ENCODE measurements around the gene EXO1.
A peak's percentile ranks its signal among the peaks of the same experiment; 100 is the strongest.

EXO1 gene

GRCh38 chr1:241891296-241891695 is 43.3 kb downstream of the EXO1 start:
- no peak for DNase-seq (ENCODE audit: low read depth in 2 of 2)

- no peak for DNase-seq (ENCODE audit: low read depth in 2 of 2)
Measured at GRCh38 chr1:241894016-241894415, 46.0 kb downstream of the EXO1 start.

- no peak for DNase-seq (ENCODE audit: low read depth in 2 of 2)
Measured at GRCh38 chr1:241895013-241895412, 47.0 kb downstream of the EXO1 start.

GRCh38 chr1:241896670-241896962 is 48.6 kb downstream of the EXO1 start:
- no peak for DNase-seq (ENCODE audit: low read depth in 2 of 2)

- no peak for DNase-seq (ENCODE audit: low read depth in 2 of 2)
Measured at GRCh38 chr1:241899210-241899609, 51.2 kb downstream of the EXO1 start.

- no peak for DNase-seq (ENCODE audit: low read depth in 2 of 2)
Measured at GRCh38 chr1:241900381-241900780, 52.4 kb downstream of the EXO1 start.

- no peak for DNase-seq (ENCODE audit: low read depth in 2 of 2)
Measured at GRCh38 chr1:241902391-241903065, 54.5 kb downstream of the EXO1 start.

- no peak for DNase-seq (ENCODE audit: low read depth in 2 of 2)
Measured at GRCh38 chr1:241916196-241916595, 68.2 kb downstream of the EXO1 start.

GRCh38 chr1:241917487-241917886 is 69.5 kb downstream of the EXO1 start:
- no peak for DNase-seq (ENCODE audit: low read depth in 2 of 2)

- DNase-seq (ENCODE audit: low read depth in 2 of 2), result peak; percentile 60 to 64
Measured at GRCh38 chr1:241918879-241919278, 70.9 kb downstream of the EXO1 start.

GRCh38 chr1:241924080-241924808 is 76.2 kb downstream of the EXO1 start:
- DNase-seq (ENCODE audit: low read depth in 2 of 2), result no peak

- DNase-seq (ENCODE audit: low read depth in 2 of 2), result no peak
Measured at GRCh38 chr1:241926141-241926540, 78.1 kb downstream of the EXO1 start.

- no peak for DNase-seq (ENCODE audit: low read depth in 2 of 2)
Measured at GRCh38 chr1:241927321-241927720, 79.3 kb downstream of the EXO1 start.

GRCh38 chr1:241932845-241933244 is 84.8 kb downstream of the EXO1 start:
- no peak for DNase-seq (ENCODE audit: low read depth in 2 of 2)

- peak; percentile 32 for DNase-seq (ENCODE audit: low read depth in 2 of 2)
Measured at GRCh38 chr1:241934201-241934848, 86.3 kb downstream of the EXO1 start.

GRCh38 chr1:241934866-241935265 is 86.9 kb downstream of the EXO1 start:
- DNase-seq (ENCODE audit: low read depth in 2 of 2), result no peak

All from fibroblast of skin of left quadriceps (primary cell).